Islet precursor cell (in vitro differentiated cells): ENCODE measurements around the gene EPHA3.

Source experiments
- DNase-seq: peaks from one replicate; pipeline ENCODE4 v3.0.0-alpha.2; 2018

The EPHA3 gene

GRCh38 chr3:89234620-89235019 lies 127.2 kb downstream of the EPHA3 start:
- no peak for DNase-seq

- no peak for DNase-seq
Measured at GRCh38 chr3:89238846-89239245, 131.4 kb downstream of the EPHA3 start.

GRCh38 chr3:89239774-89240173 lies 132.4 kb downstream of the EPHA3 start:
- no peak for DNase-seq

GRCh38 chr3:89245612-89246011 lies 138.2 kb downstream of the EPHA3 start:
- DNase-seq, result no peak

- DNase-seq, result peak; percentile 57
Measured at GRCh38 chr3:89246326-89246725, 138.9 kb downstream of the EPHA3 start.

- no peak for DNase-seq
Measured at GRCh38 chr3:89250742-89251141, 143.3 kb downstream of the EPHA3 start.

GRCh38 chr3:89252016-89252415 lies 144.6 kb downstream of the EPHA3 start:
- DNase-seq, result no peak

- no peak for DNase-seq
Measured at GRCh38 chr3:89252860-89253259, 145.4 kb downstream of the EPHA3 start.

- no peak for DNase-seq
Measured at GRCh38 chr3:89256395-89256794, 149.0 kb downstream of the EPHA3 start.

GRCh38 chr3:89256882-89257281 lies 149.5 kb downstream of the EPHA3 start:
- no peak for DNase-seq

- no peak for DNase-seq
Measured at GRCh38 chr3:89260721-89261120, 153.3 kb downstream of the EPHA3 start.

GRCh38 chr3:89261673-89262072 lies 154.3 kb downstream of the EPHA3 start:
- no peak for DNase-seq

GRCh38 chr3:89262309-89262929 lies 155.0 kb downstream of the EPHA3 start:
- DNase-seq, result no peak

- DNase-seq, result no peak
Measured at GRCh38 chr3:89264037-89264560, 156.7 kb downstream of the EPHA3 start.

GRCh38 chr3:89266074-89266473 lies 158.7 kb downstream of the EPHA3 start:
- DNase-seq, result no peak

- no peak for DNase-seq
Measured at GRCh38 chr3:89268059-89268458, 160.6 kb downstream of the EPHA3 start.

GRCh38 chr3:89270201-89270600 lies 162.8 kb downstream of the EPHA3 start:
- DNase-seq, result no peak

GRCh38 chr3:89275001-89275400 lies 167.6 kb downstream of the EPHA3 start:
- DNase-seq, result no peak

- DNase-seq, result no peak
Measured at GRCh38 chr3:89276116-89276515, 168.7 kb downstream of the EPHA3 start.

- DNase-seq, result peak; percentile 59
Measured at GRCh38 chr3:89278302-89279025, 171.0 kb downstream of the EPHA3 start.

GRCh38 chr3:89280301-89280700 lies 172.9 kb downstream of the EPHA3 start:
- no peak for DNase-seq

GRCh38 chr3:89280822-89281365 lies 173.5 kb downstream of the EPHA3 start:
- DNase-seq, result no peak

GRCh38 chr3:89287902-89288508 lies 180.6 kb downstream of the EPHA3 start:
- DNase-seq, result no peak
